ENCODE measurements around the gene EPS15. TPM values are rescaled to one million over a fixed set of nuclear protein-coding genes. Genes with fewer than 3 reads are reported as not detected.
"Not testable (repeated sequence)": the region's sequence is repeated elsewhere in the genome, so short reads cannot be mapped to it uniquely, and the experiment has no call there.

EPS15 gene
- total and polyA plus RNA-seq, 9 donors, result 20.9 to 84.0 (median 68.4) TPM

GRCh38 chr1:51469518-51469917 lies 49.5 kb downstream of the EPS15 start:
- no peaks in the 10 kb centered on the region for H3K9me3 ChIP-seq
- H3K36me3 ChIP-seq, result no peaks in the 10 kb centered on the region
- peak overlapping the region in 1 of 2 donors; percentile 7 for H3K27ac ChIP-seq
- peaks cover 3% of the 10 kb centered on the region for H3K4me1 ChIP-seq (ENCODE audit: insufficient read depth)
- H3K4me3 ChIP-seq, result no peak overlapping the region
- no peak for DNase-seq
- intact Hi-C loops (cut with DNase I), result no loop called here
- no peaks in the 10 kb centered on the region for H3K27me3 ChIP-seq
- TF ChIP-seq POLR2A (IDR thresholded peaks at IDR 0.05) (no peak), EP300 (IDR thresholded peaks at IDR 0.05) (no peak)
- TF ChIP-seq, protein P1, sequence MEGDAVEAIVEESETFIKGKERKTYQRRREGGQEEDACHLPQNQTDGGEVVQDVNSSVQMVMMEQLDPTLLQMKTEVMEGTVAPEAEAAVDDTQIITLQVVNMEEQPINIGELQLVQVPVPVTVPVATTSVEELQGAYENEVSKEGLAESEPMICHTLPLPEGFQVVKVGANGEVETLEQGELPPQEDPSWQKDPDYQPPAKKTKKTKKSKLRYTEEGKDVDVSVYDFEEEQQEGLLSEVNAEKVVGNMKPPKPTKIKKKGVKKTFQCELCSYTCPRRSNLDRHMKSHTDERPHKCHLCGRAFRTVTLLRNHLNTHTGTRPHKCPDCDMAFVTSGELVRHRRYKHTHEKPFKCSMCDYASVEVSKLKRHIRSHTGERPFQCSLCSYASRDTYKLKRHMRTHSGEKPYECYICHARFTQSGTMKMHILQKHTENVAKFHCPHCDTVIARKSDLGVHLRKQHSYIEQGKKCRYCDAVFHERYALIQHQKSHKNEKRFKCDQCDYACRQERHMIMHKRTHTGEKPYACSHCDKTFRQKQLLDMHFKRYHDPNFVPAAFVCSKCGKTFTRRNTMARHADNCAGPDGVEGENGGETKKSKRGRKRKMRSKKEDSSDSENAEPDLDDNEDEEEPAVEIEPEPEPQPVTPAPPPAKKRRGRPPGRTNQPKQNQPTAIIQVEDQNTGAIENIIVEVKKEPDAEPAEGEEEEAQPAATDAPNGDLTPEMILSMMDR (IDR thresholded peaks at IDR 0.05), result no peak
- WGBS, 3 donors, result 17 to 30% (median 19%) methylated on average over 3 of the region's 3 CpGs

- Histone ChIP-seq H3K4me1 (ENCODE audit: insufficient read depth) (peaks cover 3% of the 10 kb centered on the region), H3K4me3 (no peak overlapping the region), H3K9me3 (no peaks in the 10 kb centered on the region), H3K27me3 (no peaks in the 10 kb centered on the region), H3K36me3 (no peaks in the 10 kb centered on the region), H3K27ac (no peak overlapping the region)
- WGBS, 3 donors, result 96 to 99% (median 97%) methylated on average over 3 of the region's 3 CpGs
- intact Hi-C loops (cut with DNase I), result no loop called here
- TF ChIP-seq POLR2A (IDR thresholded peaks at IDR 0.05) (no peak), EP300 (IDR thresholded peaks at IDR 0.05) (no peak)
- TF ChIP-seq, protein P1 (IDR thresholded peaks at IDR 0.05), result no peak
- no peak for DNase-seq
Measured at GRCh38 chr1:51464828-51465227, 54.2 kb downstream of the EPS15 start.

- Histone ChIP-seq H3K4me3 (no peak overlapping the region), H3K27ac (no peak overlapping the region), H3K4me1 (ENCODE audit: insufficient read depth) (no peaks in the 10 kb centered on the region), H3K9me3 (no peaks in the 10 kb centered on the region), H3K36me3 (no peaks in the 10 kb centered on the region), H3K27me3 (no peaks in the 10 kb centered on the region)
- no peak for DNase-seq
- no peak for TF ChIP-seq POLR2A (IDR thresholded peaks at IDR 0.05)
- TF ChIP-seq, protein P1 (IDR thresholded peaks at IDR 0.05), result no peak
- no peak for TF ChIP-seq EP300 (IDR thresholded peaks at IDR 0.05)
- 93 to 99% (median 96%) methylated on average over 1 of the region's 1 CpG for WGBS, 3 donors
- intact Hi-C loops (cut with DNase I), result no loop called here
Measured at GRCh38 chr1:51463561-51463960, 55.5 kb downstream of the EPS15 start.

DNA sequence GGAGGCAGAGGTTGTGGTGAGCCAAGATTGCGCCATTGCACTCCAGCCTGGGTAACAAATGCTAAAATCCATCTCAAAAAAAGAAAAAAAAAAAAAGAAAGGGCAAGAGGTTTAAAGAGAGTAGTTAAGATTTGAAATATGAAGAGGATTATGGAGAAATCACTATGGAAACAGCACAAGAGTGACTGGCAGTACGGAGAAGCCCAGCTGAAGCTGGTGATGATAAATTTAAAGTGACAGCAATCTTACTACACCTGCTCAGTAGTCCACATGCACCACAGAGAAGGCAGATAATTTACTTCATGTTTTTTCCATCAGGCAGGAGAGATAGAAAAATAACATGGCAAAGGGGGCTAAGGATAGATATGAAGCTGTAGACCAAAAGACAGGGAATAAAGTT lies 56.8 kb downstream of the EPS15 start:
- WGBS, 3 donors, result 82 to 94% (median 92%) methylated on average over 2 of the region's 2 CpGs
- intact Hi-C loops (cut with DNase I), result not testable (repeated sequence)

DNA sequence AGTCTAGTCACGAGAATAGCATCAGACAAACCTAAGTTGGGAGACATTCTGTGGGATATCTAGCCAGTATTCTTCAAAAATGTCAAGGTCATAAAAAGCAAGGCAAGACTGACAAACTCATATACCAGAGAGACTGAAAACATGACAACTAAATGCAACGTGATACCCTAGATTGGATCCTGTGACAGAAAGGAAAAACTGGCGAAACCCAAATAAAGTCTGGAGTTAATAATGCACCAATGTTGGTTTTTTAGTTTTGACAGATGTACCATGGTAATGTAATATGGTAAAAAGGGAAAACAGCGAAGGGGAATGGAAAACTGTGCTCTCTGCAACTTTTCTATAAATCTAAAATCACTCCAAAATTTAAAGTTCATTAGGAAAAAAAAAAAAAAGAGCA lies 64.5 kb downstream of the EPS15 start:
- WGBS, 3 donors, result 66 to 74% (median 68%) methylated on average over 4 of the region's 4 CpGs
- Histone ChIP-seq H3K9me3 (no peaks in the 10 kb centered on the region), H3K27me3 (no peaks in the 10 kb centered on the region), H3K4me3 (no peak overlapping the region), H3K36me3 (no peaks in the 10 kb centered on the region), H3K27ac (no peak overlapping the region), H3K4me1 (ENCODE audit: insufficient read depth) (peaks cover 3% of the 10 kb centered on the region)
- no peak for DNase-seq
- intact Hi-C loops (cut with DNase I), result no loop called here
- TF ChIP-seq, protein P1 (IDR thresholded peaks at IDR 0.05), result no peak
- no peak for TF ChIP-seq POLR2A (IDR thresholded peaks at IDR 0.05)
- no peak for TF ChIP-seq EP300 (IDR thresholded peaks at IDR 0.05)

More for the DNA sequence above, 56.8 kb downstream of the EPS15 start:
- not testable (repeated sequence) for H3K27me3 ChIP-seq; H3K4me3 ChIP-seq; H3K36me3 ChIP-seq; H3K27ac ChIP-seq; H3K9me3 ChIP-seq; DNase-seq; H3K4me1 ChIP-seq (ENCODE audit: insufficient read depth)

Measured in ovary (tissue), 9 donors.